Subcutaneous adipose tissue (tissue), 4 donors: Measurements from ENCODE around the gene APOBEC3C. TPM values are rescaled to one million over a fixed set of nuclear protein-coding genes. Genes with fewer than 3 reads are reported as not detected.
"Not testable (repeated sequence)": the region's sequence is repeated elsewhere in the genome, so short reads cannot be mapped to it uniquely, and the experiment has no call there.

ENCODE experiments used
- CTCF ChIP-seq: fragments of 450-650 bp; IDR thresholded peaks from one replicate; pipeline ENCODE4 v1.5.1; 2016; ENCODE audit warnings: low read depth, mild to moderate bottlenecking, control low read depth, antibody characterized with exemption, moderate library complexity
- total RNA-seq, 4 donors: library from RNA; depleted of rRNA; stranded (reverse); fragments of >200 nt; gene quantifications; one replicate each; pipeline ENCODE4 v1.1.0, GENCODE V29; 2016

Gene APOBEC3C
- total RNA-seq, 4 donors from 2014 or later, result 6.6 to 11.2 (median 8.6) TPM

GRCh38 chr22:39027717-39028116, 13.7 kb downstream of the APOBEC3C start:
- no peak for TF ChIP-seq CTCF

GRCh38 chr22:39028281-39028680, 14.2 kb downstream of the APOBEC3C start:
- no peak for TF ChIP-seq CTCF

- TF ChIP-seq CTCF, result no peak
These were observed 15.2 kb downstream of the APOBEC3C start for GRCh38 chr22:39029227-39029626.

GRCh38 chr22:39030705-39031104, 16.6 kb downstream of the APOBEC3C start:
- no peak for TF ChIP-seq CTCF

- no peak for TF ChIP-seq CTCF
These were observed 25.5 kb downstream of the APOBEC3C start for GRCh38 chr22:39039306-39040126.

GRCh38 chr22:39040538-39041296, 26.7 kb downstream of the APOBEC3C start, which contains the start of gene APOBEC3F:
APOBEC3F (plus strand) TSS chr22:39040864; CDS start chr22:39040961, 97 bp downstream.
- TF ChIP-seq CTCF, result not testable (repeated sequence)

GRCh38 chr22:39041908-39042307, 27.9 kb downstream of the APOBEC3C start:
- TF ChIP-seq CTCF, result no peak
